Colonic mucosa (tissue), 4 donors: Measurements from ENCODE around the gene KRT74. TPM values are rescaled to one million over a fixed set of nuclear protein-coding genes. Genes with fewer than 3 reads are reported as not detected.

Experiments
- DNase-seq: peaks from one replicate; pipeline ENCODE4 v3.0.0-alpha.2; 2020
- H3K27ac ChIP-seq: fragments of 200-600 bp; one replicate; pipeline ENCODE4 v1.8.0; 2021
- H3K27me3 ChIP-seq: fragments of 200-600 bp; one replicate; pipeline ENCODE4 v1.8.0; 2021
- H3K36me3 ChIP-seq: fragments of 200-600 bp; one replicate; pipeline ENCODE4 v1.8.0; 2021
- H3K4me1 ChIP-seq: fragments of 200-600 bp; one replicate; pipeline ENCODE4 v1.8.0; 2021; ENCODE audit warnings: mild to moderate bottlenecking
- H3K4me3 ChIP-seq: fragments of 200-600 bp; one replicate; pipeline ENCODE4 v1.8.0; 2021
- H3K9ac ChIP-seq, 2 donors: one replicate each; pipeline ENCODE4 v1.7.0; 2013; ENCODE audit warnings: control low read depth in 2 of 2, low read depth in 2 of 2, low read length in 2 of 2
- H3K9me3 ChIP-seq: fragments of 200-600 bp; one replicate; pipeline ENCODE4 v1.8.0; 2021
- CTCF ChIP-seq: fragments of 200-600 bp; IDR thresholded peaks from one replicate; pipeline ENCODE4 v1.8.0; 2022; ENCODE audit warnings: antibody characterized with exemption, mild to moderate bottlenecking
- intact Hi-C: fragments of 100-400 bp; cut with DNase I; formaldehyde crosslinking; loops from one replicate; pipeline ENCODE4 v1.14.1; 2022
- total RNA-seq, 2 donors: library from RNA; stranded (reverse); fragmentation: NEBNext Ultra II Directional in 1 of 2; extraction: Animal tissue kit (Norgen Biotek cat#: 25700) in 1 of 2; gene quantifications; one replicate each; pipeline ENCODE4 v1.2.1, GENCODE V29; 2021
- donor health status: healthy.
- donor health status: DM: no; HTN: no; CAD: no.
- donor health status: DM: no; HTN: no; CAD: no.

The KRT74 gene
- total RNA-seq, 2 donors from 2014 or later, result not detected

GRCh38 chr12:52612431-52613383 lies 39.1 kb upstream of the KRT74 start:
- no peak for DNase-seq
- Histone ChIP-seq H3K27me3 (no peaks in the 10 kb centered on the region), H3K4me3 (no peak overlapping the region), H3K36me3 (no peaks in the 10 kb centered on the region), H3K27ac (no peak overlapping the region), H3K9me3 (no peaks in the 10 kb centered on the region), H3K4me1 (no peaks in the 10 kb centered on the region), H3K9ac (no peak overlapping the region)
- TF ChIP-seq CTCF, result no peak
- intact Hi-C loops, result no loop called here

GRCh38 chr12:52611080-52611468 lies 37.4 kb upstream of the KRT74 start:
- H3K27ac ChIP-seq, result no peak overlapping the region
- no peaks in the 10 kb centered on the region for H3K4me1 ChIP-seq
- DNase-seq, result no peak
- intact Hi-C loops, result no loop called here
- H3K36me3 ChIP-seq, result no peaks in the 10 kb centered on the region
- H3K9ac ChIP-seq, result no peak overlapping the region
- no peaks in the 10 kb centered on the region for H3K9me3 ChIP-seq
- no peak for TF ChIP-seq CTCF
- H3K27me3 ChIP-seq, result no peaks in the 10 kb centered on the region
- no peak overlapping the region for H3K4me3 ChIP-seq

GRCh38 chr12:52608826-52609630 lies 35.4 kb upstream of the KRT74 start:
- Histone ChIP-seq H3K4me3 (no peak overlapping the region), H3K27me3 (no peaks in the 10 kb centered on the region), H3K36me3 (no peaks in the 10 kb centered on the region), H3K4me1 (no peaks in the 10 kb centered on the region), H3K9me3 (no peaks in the 10 kb centered on the region), H3K9ac (no peak overlapping the region), H3K27ac (no peak overlapping the region)
- DNase-seq, result no peak
- intact Hi-C loops, result no loop called here
- no peak for TF ChIP-seq CTCF

GRCh38 chr12:52608161-52608560 lies 34.5 kb upstream of the KRT74 start:
- H3K27ac ChIP-seq, result no peak overlapping the region
- no peaks in the 10 kb centered on the region for H3K4me1 ChIP-seq
- intact Hi-C loops, result no loop called here
- DNase-seq, result no peak
- H3K9me3 ChIP-seq, result no peaks in the 10 kb centered on the region
- H3K36me3 ChIP-seq, result no peaks in the 10 kb centered on the region
- no peak for TF ChIP-seq CTCF
- no peak overlapping the region for H3K4me3 ChIP-seq
- H3K9ac ChIP-seq, result no peak overlapping the region
- no peaks in the 10 kb centered on the region for H3K27me3 ChIP-seq

GRCh38 chr12:52607314-52607713 lies 33.7 kb upstream of the KRT74 start:
- no peaks in the 10 kb centered on the region for H3K36me3 ChIP-seq
- H3K4me1 ChIP-seq, result no peaks in the 10 kb centered on the region
- no peak overlapping the region for H3K27ac ChIP-seq
- intact Hi-C loops, result no loop called here
- H3K4me3 ChIP-seq, result no peak overlapping the region
- no peak for TF ChIP-seq CTCF
- H3K9me3 ChIP-seq, result no peaks in the 10 kb centered on the region
- no peak for DNase-seq
- H3K27me3 ChIP-seq, result no peaks in the 10 kb centered on the region
- no peak overlapping the region for H3K9ac ChIP-seq
